BJ (cell line): ENCODE data around the gene SETSIP. TPM values are rescaled to one million over a fixed set of nuclear protein-coding genes. Genes with fewer than 3 reads are reported as not detected.

Source experiments
- CTCF ChIA-PET: fragments of 350-600 bp; formaldehyde crosslinking; extraction: SDS; loops from one replicate; lab custom pipeline; 2021; ENCODE audit warnings: antibody characterized with exemption, inconsistent platforms; lab: Yijun Ruan, JAX
- POLR2A ChIA-PET: fragments of 300-600 bp; sonication (Branson Sonifier 250); formaldehyde crosslinking; extraction: SDS; loops from one replicate; lab custom pipeline; 2021; ENCODE audit warnings: antibody characterized with exemption; lab: Charles Lee
- DNase-seq: peaks from one replicate; pipeline ENCODE4 v3.0.0-alpha.2; 2011; ENCODE audit warnings: low read depth
- H3K27me3 ChIP-seq: 2 replicates; pipeline ENCODE4 v1.6.0; 2011; ENCODE audit warnings: low read length; ENCODE audit not compliant: control insufficient read depth, insufficient read depth
- H3K36me3 ChIP-seq: 2 replicates; pipeline ENCODE4 v1.5.1; 2011; ENCODE audit warnings: low read length; ENCODE audit not compliant: control insufficient read depth, insufficient read depth
- H3K4me3 ChIP-seq: 2 replicates; pipeline ENCODE4 v1.5.1; 2011; ENCODE audit warnings: low read depth, mild to moderate bottlenecking, control low read depth, low read length
- CTCF ChIP-seq: IDR thresholded peaks from 2 replicates; pipeline ENCODE4 v1.5.1; 2011; ENCODE audit warnings: low read depth, mild to moderate bottlenecking, control low read depth, inconsistent platforms, low read length, moderate library complexity; ENCODE audit not compliant: insufficient read depth
- polyA plus RNA-seq: library from polyadenylated mRNA; depleted of rRNA; stranded (reverse); fragments of >200 nt; gene quantifications from 2 replicates; pipeline ENCODE4 v1.2.3, GENCODE V29; 2011

SETSIP gene
- polyA plus RNA-seq, 1 experiment: not detected

- ChIA-PET CTCF (no interaction called here), POLR2A (no interaction called here)
- Histone ChIP-seq H3K36me3 (no peaks in the 10 kb centered on the region), H3K27me3 (no peaks in the 10 kb centered on the region; the same call in 1 of the 2 replicates), H3K4me3 (no peak overlapping the region)
- TF ChIP-seq CTCF: no peak
- no peak for DNase-seq
Measured at GRCh38 chr1:92040971-92041370, 34.2 kb downstream of the SETSIP start.

DNA sequence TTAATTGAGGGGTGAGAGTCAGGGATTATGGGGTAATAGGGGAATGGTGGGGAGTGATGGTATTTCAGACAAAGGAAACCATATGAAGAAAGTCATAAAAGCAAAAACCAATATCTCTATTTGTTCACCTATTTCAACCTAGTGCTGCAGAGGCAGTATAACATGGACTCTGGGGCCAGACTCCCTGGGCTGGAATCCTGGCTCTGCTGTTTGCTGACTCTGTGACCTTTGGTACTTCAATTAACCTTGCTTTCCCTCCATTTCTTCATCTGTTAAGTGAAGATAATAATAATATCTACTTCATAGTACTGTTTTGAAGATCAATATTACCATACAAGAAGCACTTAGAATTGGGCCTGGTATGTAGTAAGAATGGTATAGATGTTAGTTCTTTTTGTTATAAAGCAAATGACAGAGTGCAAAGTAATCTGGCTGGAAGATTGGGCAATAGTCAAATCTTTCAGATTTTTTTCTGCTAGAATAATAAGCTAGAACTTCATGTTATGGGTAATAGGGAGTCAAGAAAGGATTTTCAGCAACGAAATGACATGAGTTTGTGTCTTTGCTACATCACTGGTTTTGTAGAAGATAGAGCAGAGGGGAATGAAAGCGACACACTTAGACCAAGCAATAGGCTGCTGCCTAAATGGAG lies 36.4 kb downstream of the SETSIP start:
- Histone ChIP-seq H3K27me3 (no peaks in the 10 kb centered on the region; the same call in 1 of the 2 replicates), H3K36me3 (no peaks in the 10 kb centered on the region), H3K4me3 (no peak overlapping the region)
- CTCF ChIA-PET: no interaction called here
- no peak for DNase-seq
- POLR2A ChIA-PET: no interaction called here
- TF ChIP-seq CTCF: no peak

- ChIA-PET CTCF (no interaction called here), POLR2A (no interaction called here)
- Histone ChIP-seq H3K36me3 (no peaks in the 10 kb centered on the region), H3K4me3 (no peak overlapping the region), H3K27me3 (no peaks in the 10 kb centered on the region; the same call in 1 of the 2 replicates)
- no peak for DNase-seq
- no peak for TF ChIP-seq CTCF
Measured at GRCh38 chr1:92037400-92037799, 37.8 kb downstream of the SETSIP start.

- no peak overlapping the region for H3K4me3 ChIP-seq
- no peaks in the 10 kb centered on the region for H3K27me3 ChIP-seq
- DNase-seq: no peak
- TF ChIP-seq CTCF: no peak
- H3K36me3 ChIP-seq: no peaks in the 10 kb centered on the region
- ChIA-PET POLR2A (no interaction called here), CTCF (interaction anchor here (1.2 to 1.4 kb wide), 2 partner anchors 260 kb away, joined by 3 to 4 read pairs; no protein-coding TSS in a partner anchor)
Measured at GRCh38 chr1:92031281-92032110, 43.7 kb downstream of the SETSIP start.

GRCh38 chr1:92030656-92031107 lies 44.5 kb downstream of the SETSIP start:
- CTCF ChIA-PET: interaction anchor here (1.2 kb wide), 1 partner anchor 261 kb away, joined by 4 read pairs; no protein-coding TSS in a partner anchor
- DNase-seq: no peak

More at GRCh38 chr1:92030656-92031107, 44.5 kb downstream of the SETSIP start:
- H3K4me3 ChIP-seq: no peak overlapping the region
- POLR2A ChIA-PET: no interaction called here
- no peaks in the 10 kb centered on the region for H3K36me3 ChIP-seq
- H3K27me3 ChIP-seq: no peaks in the 10 kb centered on the region
- no peak for TF ChIP-seq CTCF
